SK-N-SH treated with all-trans-retinoic acid at 6 μM for 48 hours (cell line): ENCODE results near the gene RBM38.

ENCODE experiments used
- ATAC-seq: fragments of 200-7000 bp; cut with Tn5 transposase; 3 replicates; pipeline ENCODE4 v1.9.1; 2020; ENCODE audit warnings: mild to moderate bottlenecking, moderate library complexity
- BACH2 ChIP-seq: fragments of 250-450 bp; sonication (Bioruptor Pico); IDR thresholded peaks from 2 replicates; pipeline ENCODE4 v1.9.0; 2021; ENCODE audit warnings: mild to moderate bottlenecking, borderline replicate concordance
- CSDC2 ChIP-seq: fragments of 250-450 bp; sonication (Bioruptor Pico); IDR thresholded peaks from 2 replicates; pipeline ENCODE4 v1.5.0; 2020; ENCODE audit warnings: mild to moderate bottlenecking, moderate library complexity
- CSRNP3 ChIP-seq: fragments of 250-450 bp; sonication (Bioruptor Pico); IDR thresholded peaks from 2 replicates; pipeline ENCODE4 v1.5.1; 2021; ENCODE audit warnings: mild to moderate bottlenecking, moderate library complexity
- GLIS3 ChIP-seq: fragments of 250-450 bp; sonication (Bioruptor Pico); IDR thresholded peaks from 2 replicates; pipeline ENCODE4 v1.5.0; 2020; ENCODE audit warnings: mild to moderate bottlenecking, moderate library complexity
- ISL1 ChIP-seq: fragments of 250-450 bp; sonication (Bioruptor Pico); IDR thresholded peaks from 2 replicates; pipeline ENCODE4 v2.1.2; 2022; ENCODE audit warnings: mild to moderate bottlenecking, moderate library complexity
- OSR1 ChIP-seq: fragments of 250-450 bp; sonication (Bioruptor Pico); IDR thresholded peaks from 2 replicates; pipeline ENCODE4 v1.8.0; 2022; ENCODE audit warnings: moderate library complexity, mild to moderate bottlenecking, inconsistent platforms
- PATZ1 ChIP-seq: fragments of 250-450 bp; sonication (Bioruptor Pico); IDR thresholded peaks from 2 replicates; pipeline ENCODE4 v1.8.0; 2020; ENCODE audit warnings: mild to moderate bottlenecking, moderate library complexity, borderline replicate concordance
- PPARA ChIP-seq: fragments of 250-450 bp; sonication (Bioruptor Pico); IDR thresholded peaks from 2 replicates; pipeline ENCODE4 v1.5.0; 2020; ENCODE audit warnings: mild to moderate bottlenecking, borderline replicate concordance
- RARB ChIP-seq: fragments of 250-450 bp; sonication (Bioruptor Pico); IDR thresholded peaks from 2 replicates; pipeline ENCODE4 v1.8.0; 2021; ENCODE audit warnings: mild to moderate bottlenecking, moderate library complexity
- SNAI2 ChIP-seq: fragments of 250-450 bp; sonication (Bioruptor Pico); IDR thresholded peaks from 2 replicates; pipeline ENCODE4 v1.5.0; 2020; ENCODE audit warnings: mild to moderate bottlenecking, moderate library complexity
- TCF4 ChIP-seq: fragments of 250-450 bp; sonication (Bioruptor Pico); IDR thresholded peaks from 2 replicates; pipeline ENCODE4 v1.8.0; 2021; ENCODE audit warnings: mild to moderate bottlenecking, moderate library complexity, borderline replicate concordance
- ZFP3 ChIP-seq: fragments of 250-450 bp; sonication (Bioruptor Pico); IDR thresholded peaks from 2 replicates; pipeline ENCODE4 v1.5.0; 2020; ENCODE audit warnings: mild to moderate bottlenecking, moderate library complexity
- ZFP30 ChIP-seq: fragments of 450-650 bp; formaldehyde crosslinking; IDR thresholded peaks from 2 replicates; pipeline ENCODE4 v1.5.0; 2022; ENCODE audit warnings: mild to moderate bottlenecking, moderate library complexity
- ZNF565 ChIP-seq: fragments of 450-650 bp; formaldehyde crosslinking; conservative IDR thresholded peaks from 2 replicates; pipeline ENCODE4 v1.5.0; 2020; ENCODE audit warnings: low read depth, mild to moderate bottlenecking, moderate library complexity
- ZNF70 ChIP-seq: fragments of 450-650 bp; formaldehyde crosslinking; IDR thresholded peaks from 2 replicates; pipeline ENCODE4 v1.5.0; 2020; ENCODE audit warnings: mild to moderate bottlenecking, moderate library complexity
- ZNF8 ChIP-seq: fragments of 450-650 bp; formaldehyde crosslinking; IDR thresholded peaks from 2 replicates; pipeline ENCODE4 v1.5.0; 2020; ENCODE audit warnings: mild to moderate bottlenecking, moderate library complexity
- TF ChIP-seq, protein P1 (sequence below): fragments of 250-450 bp; sonication (Bioruptor Pico); IDR thresholded peaks from 2 replicates; pipeline ENCODE4 v1.5.1; 2020; ENCODE audit warnings: low read depth, mild to moderate bottlenecking, moderate library complexity
- TF ChIP-seq, protein P2 (sequence below): fragments of 250-450 bp; sonication (Bioruptor Pico); IDR thresholded peaks from 2 replicates; pipeline ENCODE4 v1.5.0; 2020; ENCODE audit warnings: mild to moderate bottlenecking, moderate library complexity
- TF ChIP-seq, protein P3 (sequence below): fragments of 250-450 bp; sonication (Bioruptor Pico); IDR thresholded peaks from 2 replicates; pipeline ENCODE4 v1.8.0; 2021; ENCODE audit warnings: low read depth, mild to moderate bottlenecking, moderate library complexity, borderline replicate concordance

The RBM38 gene

GRCh38 chr20:57438552-57438951 is 47.4 kb downstream of the RBM38 start:
- no peak for ATAC-seq
- no peak for TF ChIP-seq GLIS3
- no peak for TF ChIP-seq BACH2 (CRISPR knock-in tag)
- no peak for TF ChIP-seq SNAI2 (CRISPR knock-in tag)
- TF ChIP-seq, protein P1, sequence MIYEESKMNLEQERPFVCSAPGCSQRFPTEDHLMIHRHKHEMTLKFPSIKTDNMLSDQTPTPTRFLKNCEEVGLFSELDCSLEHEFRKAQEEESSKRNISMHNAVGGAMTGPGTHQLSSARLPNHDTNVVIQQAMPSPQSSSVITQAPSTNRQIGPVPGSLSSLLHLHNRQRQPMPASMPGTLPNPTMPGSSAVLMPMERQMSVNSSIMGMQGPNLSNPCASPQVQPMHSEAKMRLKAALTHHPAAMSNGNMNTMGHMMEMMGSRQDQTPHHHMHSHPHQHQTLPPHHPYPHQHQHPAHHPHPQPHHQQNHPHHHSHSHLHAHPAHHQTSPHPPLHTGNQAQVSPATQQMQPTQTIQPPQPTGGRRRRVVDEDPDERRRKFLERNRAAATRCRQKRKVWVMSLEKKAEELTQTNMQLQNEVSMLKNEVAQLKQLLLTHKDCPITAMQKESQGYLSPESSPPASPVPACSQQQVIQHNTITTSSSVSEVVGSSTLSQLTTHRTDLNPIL (CRISPR knock-in tag): no peak
- no peak for TF ChIP-seq RARB (CRISPR knock-in tag)
- TF ChIP-seq ZFP30 (CRISPR knock-in tag): no peak
- TF ChIP-seq ZFP3 (CRISPR knock-in tag): no peak
- no peak for TF ChIP-seq CSRNP3 (CRISPR knock-in tag)
- TF ChIP-seq, protein P2, sequence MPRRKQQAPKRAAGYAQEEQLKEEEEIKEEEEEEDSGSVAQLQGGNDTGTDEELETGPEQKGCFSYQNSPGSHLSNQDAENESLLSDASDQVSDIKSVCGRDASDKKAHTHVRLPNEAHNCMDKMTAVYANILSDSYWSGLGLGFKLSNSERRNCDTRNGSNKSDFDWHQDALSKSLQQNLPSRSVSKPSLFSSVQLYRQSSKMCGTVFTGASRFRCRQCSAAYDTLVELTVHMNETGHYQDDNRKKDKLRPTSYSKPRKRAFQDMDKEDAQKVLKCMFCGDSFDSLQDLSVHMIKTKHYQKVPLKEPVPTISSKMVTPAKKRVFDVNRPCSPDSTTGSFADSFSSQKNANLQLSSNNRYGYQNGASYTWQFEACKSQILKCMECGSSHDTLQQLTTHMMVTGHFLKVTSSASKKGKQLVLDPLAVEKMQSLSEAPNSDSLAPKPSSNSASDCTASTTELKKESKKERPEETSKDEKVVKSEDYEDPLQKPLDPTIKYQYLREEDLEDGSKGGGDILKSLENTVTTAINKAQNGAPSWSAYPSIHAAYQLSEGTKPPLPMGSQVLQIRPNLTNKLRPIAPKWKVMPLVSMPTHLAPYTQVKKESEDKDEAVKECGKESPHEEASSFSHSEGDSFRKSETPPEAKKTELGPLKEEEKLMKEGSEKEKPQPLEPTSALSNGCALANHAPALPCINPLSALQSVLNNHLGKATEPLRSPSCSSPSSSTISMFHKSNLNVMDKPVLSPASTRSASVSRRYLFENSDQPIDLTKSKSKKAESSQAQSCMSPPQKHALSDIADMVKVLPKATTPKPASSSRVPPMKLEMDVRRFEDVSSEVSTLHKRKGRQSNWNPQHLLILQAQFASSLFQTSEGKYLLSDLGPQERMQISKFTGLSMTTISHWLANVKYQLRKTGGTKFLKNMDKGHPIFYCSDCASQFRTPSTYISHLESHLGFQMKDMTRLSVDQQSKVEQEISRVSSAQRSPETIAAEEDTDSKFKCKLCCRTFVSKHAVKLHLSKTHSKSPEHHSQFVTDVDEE: no peak

DNA sequence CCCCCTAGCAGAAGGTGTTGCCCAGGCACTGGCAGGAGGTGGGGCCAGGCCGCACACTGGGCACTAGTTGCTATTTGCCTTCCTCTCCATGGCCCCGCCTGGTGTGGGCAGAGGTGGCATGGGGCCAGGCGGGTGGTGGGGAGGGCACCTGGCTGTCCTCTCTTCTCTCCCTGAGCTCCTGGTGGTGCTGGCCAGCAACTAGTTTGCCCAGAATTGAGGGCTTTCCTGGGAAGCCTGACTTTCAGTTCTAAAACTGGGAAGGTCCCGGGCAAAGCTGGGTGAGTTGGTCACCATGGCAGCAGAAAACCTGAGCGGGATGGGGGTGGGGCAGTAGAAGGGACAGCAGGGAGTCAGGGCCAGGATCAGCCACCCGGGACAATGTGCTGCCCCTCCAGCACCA is 48.2 kb downstream of the RBM38 start:
- TF ChIP-seq, protein P1 (CRISPR knock-in tag): no peak
- TF ChIP-seq, protein P2: no peak
- TF ChIP-seq ZNF8: no peak
- TF ChIP-seq RARB (CRISPR knock-in tag): no peak
- TF ChIP-seq TCF4 (CRISPR knock-in tag): no peak
- no peak for TF ChIP-seq ISL1 (CRISPR knock-in tag)
- TF ChIP-seq ZNF70 (CRISPR knock-in tag): no peak
- no peak for TF ChIP-seq SNAI2 (CRISPR knock-in tag)
- no peak for TF ChIP-seq ZFP30 (CRISPR knock-in tag)
- TF ChIP-seq CSDC2: no peak
- no peak for TF ChIP-seq OSR1 (CRISPR knock-in tag)
- no peak for TF ChIP-seq PPARA
- TF ChIP-seq, all 23 proteins: peak for 0
- ATAC-seq: no peak

DNA sequence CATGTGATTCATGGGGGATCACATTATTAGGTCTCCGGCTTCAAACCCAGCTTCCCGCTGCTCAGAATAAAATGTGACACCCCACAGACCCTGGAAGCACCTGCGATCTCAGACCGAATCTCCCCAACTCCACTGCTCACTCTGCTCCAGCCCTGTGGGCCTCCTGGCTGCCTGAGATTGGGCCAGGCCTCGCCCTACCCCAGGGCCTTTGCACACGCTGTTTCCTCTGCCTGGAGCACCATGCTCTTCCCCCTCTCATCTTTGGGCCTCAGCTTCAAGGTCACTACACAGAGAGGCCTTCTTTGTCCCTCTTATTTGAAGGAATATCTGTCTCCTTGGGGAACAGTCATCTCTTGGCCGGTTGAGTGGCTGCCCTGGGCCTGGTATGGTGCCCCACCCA is 48.8 kb downstream of the RBM38 start:
- TF ChIP-seq PATZ1 (no peak), ZNF565 (CRISPR knock-in tag) (no peak), PPARA (no peak), ZFP30 (CRISPR knock-in tag) (no peak), ZNF8 (no peak), SNAI2 (CRISPR knock-in tag) (no peak), OSR1 (CRISPR knock-in tag) (no peak)
- TF ChIP-seq, protein P3, sequence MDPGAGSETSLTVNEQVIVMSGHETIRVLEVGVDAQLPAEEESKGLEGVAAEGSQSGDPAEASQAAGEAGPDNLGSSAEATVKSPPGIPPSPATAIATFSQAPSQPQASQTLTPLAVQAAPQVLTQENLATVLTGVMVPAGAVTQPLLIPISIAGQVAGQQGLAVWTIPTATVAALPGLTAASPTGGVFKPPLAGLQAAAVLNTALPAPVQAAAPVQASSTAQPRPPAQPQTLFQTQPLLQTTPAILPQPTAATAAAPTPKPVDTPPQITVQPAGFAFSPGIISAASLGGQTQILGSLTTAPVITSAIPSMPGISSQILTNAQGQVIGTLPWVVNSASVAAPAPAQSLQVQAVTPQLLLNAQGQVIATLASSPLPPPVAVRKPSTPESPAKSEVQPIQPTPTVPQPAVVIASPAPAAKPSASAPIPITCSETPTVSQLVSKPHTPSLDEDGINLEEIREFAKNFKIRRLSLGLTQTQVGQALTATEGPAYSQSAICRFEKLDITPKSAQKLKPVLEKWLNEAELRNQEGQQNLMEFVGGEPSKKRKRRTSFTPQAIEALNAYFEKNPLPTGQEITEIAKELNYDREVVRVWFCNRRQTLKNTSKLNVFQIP (CRISPR knock-in tag): no peak
- TF ChIP-seq, protein P1 (CRISPR knock-in tag): no peak

More for the DNA sequence above, 48.8 kb downstream of the RBM38 start:
- ATAC-seq: no peak
